Measurements from ENCODE around the gene MTRFR.

Gene MTRFR

DNA sequence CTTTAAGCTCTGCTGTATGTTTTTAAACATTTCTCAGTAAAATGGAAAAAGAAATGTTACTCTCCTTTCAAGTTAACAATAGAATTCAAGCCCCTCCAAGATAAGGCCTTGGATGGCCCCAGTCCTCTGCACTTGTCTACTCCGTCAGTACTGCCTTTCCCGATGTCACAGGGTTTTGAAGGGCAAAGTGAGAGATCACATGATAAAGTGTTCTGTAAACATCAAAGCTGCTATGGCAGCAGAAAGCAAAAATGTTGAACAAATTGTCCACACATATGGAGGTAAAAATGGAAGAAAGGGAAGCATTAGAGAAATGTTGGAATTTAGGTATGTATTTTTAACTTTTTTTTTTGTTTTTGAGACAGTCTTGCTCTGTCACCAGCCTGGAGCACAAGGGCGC is 71.9 kb downstream of the MTRFR start:
- H3K36me3 ChIP-seq (replicated peaks; ENCODE audit: low read depth, low read length): peaks cover 55% of the 10 kb centered on the region
- H3K4me2 ChIP-seq (ENCODE audit: low read length): no peak overlapping the region
- no peak overlapping the region for H2AFZ ChIP-seq (ENCODE audit: low read depth, low read length)
- no peak overlapping the region for H3K4me3 ChIP-seq (ENCODE audit: low read length)
- no peaks in the 10 kb centered on the region for H4K20me1 ChIP-seq (ENCODE audit: insufficient read depth, low read length)
- no peak overlapping the region for H3K9ac ChIP-seq (ENCODE audit: low read length)
- H3K27ac ChIP-seq (ENCODE audit: low read length): no peak overlapping the region
- no peaks in the 10 kb centered on the region for H3K4me1 ChIP-seq (ENCODE audit: low read length)
- H3K79me2 ChIP-seq (ENCODE audit: low read length): no peaks in the 10 kb centered on the region
- TF ChIP-seq CTCF (IDR thresholded peaks at IDR 0.05; ENCODE audit: low read depth, low read length) (no peak), EZH2phosphoT487 (IDR thresholded peaks at IDR 0.05; ENCODE audit: low read depth) (no peak)
- H3K9me3 ChIP-seq (ENCODE audit: insufficient read depth, low read length): no peaks in the 10 kb centered on the region
- H3K27me3 ChIP-seq (ENCODE audit: low read depth, low read length): no peaks in the 10 kb centered on the region

- no peaks in the 10 kb centered on the region for H3K9me3 ChIP-seq (ENCODE audit: insufficient read depth, low read length)
- H2AFZ ChIP-seq (ENCODE audit: low read depth, low read length): no peak overlapping the region
- no peaks in the 10 kb centered on the region for H3K79me2 ChIP-seq (ENCODE audit: low read length)
- H3K4me1 ChIP-seq (ENCODE audit: low read length): no peaks in the 10 kb centered on the region
- H3K9ac ChIP-seq (ENCODE audit: low read length): no peak overlapping the region
- no peak overlapping the region for H3K27ac ChIP-seq (ENCODE audit: low read length)
- H3K4me2 ChIP-seq (ENCODE audit: low read length): no peak overlapping the region
- no peaks in the 10 kb centered on the region for H4K20me1 ChIP-seq (ENCODE audit: insufficient read depth, low read length)
- TF ChIP-seq CTCF (IDR thresholded peaks at IDR 0.05; ENCODE audit: low read depth, low read length): no peak
- TF ChIP-seq EZH2phosphoT487 (IDR thresholded peaks at IDR 0.05; ENCODE audit: low read depth): no peak
- peaks cover 59% of the 10 kb centered on the region for H3K36me3 ChIP-seq (replicated peaks; ENCODE audit: low read depth, low read length)
- no peak overlapping the region for H3K4me3 ChIP-seq (ENCODE audit: low read length)
- no peaks in the 10 kb centered on the region for H3K27me3 ChIP-seq (ENCODE audit: low read depth, low read length)
These were observed 73.0 kb downstream of the MTRFR start for GRCh38 chr12:123306200-123306599.
